Retina (tissue), 1 donor: ENCODE measurements around the gene GRWD1.

ENCODE experiments used
- DNase-seq: peaks from one replicate; pipeline ENCODE4 v3.0.0-alpha.2; 2016

Gene GRWD1

GRCh38 chr19:48445606-48446481 lies at the start of gene GRWD1:
Gene GRWD1, plus strand, starts transcription at chr19:48445983. Its CDS starts 23 bp downstream, at chr19:48446006.
- peak; percentile 98 for DNase-seq

GRCh38 chr19:48396016-48396823 lies 49.6 kb upstream of the GRWD1 start:
- peak; percentile 53 for DNase-seq

- DNase-seq: no peak
Measured at GRCh38 chr19:48396824-48397176, 49.0 kb upstream of the GRWD1 start.

DNA sequence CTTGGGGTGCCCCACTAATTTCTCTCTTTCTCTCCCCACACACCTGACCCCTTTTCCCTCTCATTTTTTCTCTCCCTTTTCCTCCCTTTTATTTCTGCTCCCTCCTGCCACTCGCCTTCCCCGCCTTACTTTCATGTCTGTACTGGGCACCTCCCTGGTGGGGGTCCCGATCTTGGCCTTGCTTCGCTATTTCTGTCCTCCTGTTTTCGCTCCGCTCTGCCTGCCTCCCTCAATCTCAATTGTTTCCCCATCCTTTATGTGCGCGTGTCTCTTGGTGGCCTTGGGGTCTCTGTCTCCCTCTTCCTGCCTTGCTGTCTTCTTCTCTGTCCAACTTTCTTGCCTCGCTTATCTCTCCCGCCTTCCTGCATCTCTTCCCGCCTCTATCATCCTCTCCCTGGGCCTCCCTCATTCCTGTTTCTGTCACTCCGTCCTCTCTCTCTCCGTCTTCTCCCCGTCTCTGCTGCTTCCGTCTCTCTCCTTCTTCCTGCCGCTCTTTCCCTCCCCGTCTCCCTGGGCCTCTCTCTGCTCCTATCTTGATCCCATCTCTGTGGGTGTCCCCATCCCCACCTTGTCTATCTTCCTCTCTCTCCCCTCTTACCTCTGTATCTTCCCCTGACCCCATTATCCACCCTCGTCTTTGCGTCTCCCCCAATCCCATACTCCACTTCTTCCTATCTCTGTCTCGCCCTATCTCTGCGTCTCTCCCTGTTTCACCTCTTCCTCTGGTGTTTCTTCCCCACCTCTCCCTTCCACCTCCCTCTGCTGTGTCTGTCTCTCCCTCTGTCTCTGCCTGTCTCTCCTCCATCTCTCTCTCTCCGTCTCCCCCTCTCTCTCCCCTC lies 48.3 kb upstream of the GRWD1 start:
- no peak for DNase-seq

DNA sequence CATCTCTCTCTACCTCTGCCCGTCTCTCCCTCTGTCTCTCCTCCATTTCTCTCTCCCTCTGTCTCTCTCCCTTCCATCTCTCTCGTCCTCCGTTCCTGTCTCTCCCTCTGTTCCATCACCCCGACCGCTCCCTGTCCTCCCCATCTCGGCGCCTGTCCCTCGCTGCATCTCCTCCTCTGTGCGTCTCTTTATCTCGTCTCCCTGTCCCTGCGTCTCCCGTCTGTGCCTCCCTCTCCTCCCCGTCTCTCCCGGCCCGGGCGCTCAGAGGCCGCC lies 47.7 kb upstream of the GRWD1 start:
- DNase-seq: peak; percentile 27

DNA sequence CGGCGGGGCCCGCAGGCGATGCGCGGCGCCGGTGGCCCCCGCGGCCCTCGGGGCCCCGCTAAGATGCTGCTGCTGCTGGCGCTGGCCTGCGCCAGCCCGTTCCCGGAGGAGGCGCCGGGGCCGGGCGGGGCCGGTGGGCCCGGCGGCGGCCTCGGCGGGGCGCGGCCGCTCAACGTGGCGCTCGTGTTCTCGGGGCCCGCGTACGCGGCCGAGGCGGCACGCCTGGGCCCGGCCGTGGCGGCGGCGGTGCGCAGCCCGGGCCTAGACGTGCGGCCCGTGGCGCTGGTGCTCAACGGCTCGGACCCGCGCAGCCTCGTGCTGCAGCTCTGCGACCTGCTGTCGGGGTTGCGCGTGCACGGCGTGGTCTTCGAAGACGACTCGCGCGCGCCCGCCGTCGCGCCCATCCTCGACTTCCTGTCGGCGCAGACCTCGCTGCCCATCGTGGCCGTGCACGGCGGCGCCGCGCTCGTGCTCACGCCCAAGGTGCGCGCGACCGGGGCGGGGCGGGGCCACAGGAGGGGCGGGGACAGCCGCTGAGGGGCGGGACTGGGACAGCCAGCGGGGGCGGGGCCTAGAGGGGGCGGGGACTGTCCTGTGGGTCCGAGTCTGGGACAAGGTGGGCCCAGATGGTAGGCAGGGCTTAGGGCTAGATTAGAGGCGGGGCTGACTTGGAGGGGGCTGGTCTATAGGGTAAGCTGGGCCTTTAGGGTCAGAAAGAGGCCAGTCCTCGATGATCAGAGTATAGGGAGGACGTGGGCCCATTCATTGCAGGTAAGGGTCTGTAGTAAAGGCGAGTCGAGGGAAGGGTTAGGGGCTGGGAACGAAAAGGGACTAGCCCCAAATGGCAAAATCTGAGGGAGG lies 47.2 kb upstream of the GRWD1 start:
- peak; percentile 60 for DNase-seq

DNA sequence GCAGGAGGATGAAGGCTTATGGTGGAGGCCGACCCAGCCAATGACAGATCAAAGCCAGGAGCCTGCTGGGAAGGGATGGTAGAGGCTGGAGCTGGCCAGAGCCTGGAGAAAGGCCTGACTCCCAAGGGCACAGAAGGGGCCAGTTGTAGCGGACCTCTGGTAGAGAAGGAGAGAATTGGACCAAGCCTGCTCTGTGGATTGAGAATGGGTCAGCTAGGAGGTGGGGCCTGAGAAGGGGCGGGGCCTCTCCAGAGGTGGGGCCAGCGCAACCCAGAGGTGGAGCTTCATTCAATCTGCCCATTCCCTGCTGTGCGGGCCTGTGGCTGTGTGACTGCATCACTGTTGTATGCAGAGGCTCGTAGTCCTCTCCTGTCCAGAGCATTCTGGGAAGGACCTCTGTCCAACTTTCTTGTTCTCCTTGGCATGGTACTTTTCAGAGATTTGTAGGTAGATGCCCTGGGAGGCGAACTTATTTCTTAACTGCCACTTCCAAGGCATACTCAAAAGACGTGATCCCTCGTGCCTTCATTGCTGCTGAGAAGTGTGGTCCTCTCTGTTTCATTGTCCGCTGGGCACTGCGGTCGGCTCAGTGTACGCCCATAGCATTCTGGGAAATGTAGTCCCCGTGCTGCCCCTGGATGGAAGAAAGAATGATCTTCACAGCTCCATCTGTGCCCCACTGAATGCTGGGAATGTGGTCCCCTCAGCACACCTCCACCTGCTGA lies 45.6 kb upstream of the GRWD1 start:
- peak; percentile 54 for DNase-seq

- no peak for DNase-seq
Measured at GRCh38 chr19:48401287-48401686, 44.5 kb upstream of the GRWD1 start.

GRCh38 chr19:48403606-48404005 lies 42.2 kb upstream of the GRWD1 start:
- DNase-seq: peak; percentile 62

- DNase-seq: no peak
Measured at GRCh38 chr19:48405010-48405659, 40.6 kb upstream of the GRWD1 start.

DNA sequence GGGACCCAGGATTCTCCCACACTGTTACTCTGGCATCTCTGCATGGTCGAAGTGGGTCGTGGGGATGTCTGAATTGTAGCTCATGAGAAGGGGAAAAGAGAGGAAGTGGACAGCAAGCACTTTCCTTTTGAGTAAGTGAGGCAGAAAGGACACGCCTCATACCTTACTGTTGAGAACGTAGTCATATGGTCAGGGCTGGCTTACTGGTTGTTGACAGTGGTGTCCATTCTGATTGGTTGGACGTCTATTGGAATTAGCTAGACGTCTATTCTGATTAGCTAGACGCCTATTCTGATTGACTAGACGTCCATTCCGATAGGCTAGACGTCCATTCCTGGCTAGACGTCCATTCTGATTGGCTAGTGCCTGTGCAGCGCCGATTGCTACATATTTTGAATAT lies 39.9 kb upstream of the GRWD1 start:
- DNase-seq: no peak

- peak; percentile 51 for DNase-seq
Measured at GRCh38 chr19:48413879-48414587, 31.8 kb upstream of the GRWD1 start.

GRCh38 chr19:48415395-48415794 lies 30.4 kb upstream of the GRWD1 start:
- no peak for DNase-seq

- DNase-seq: no peak
Measured at GRCh38 chr19:48415806-48416221, 30.0 kb upstream of the GRWD1 start.

DNA sequence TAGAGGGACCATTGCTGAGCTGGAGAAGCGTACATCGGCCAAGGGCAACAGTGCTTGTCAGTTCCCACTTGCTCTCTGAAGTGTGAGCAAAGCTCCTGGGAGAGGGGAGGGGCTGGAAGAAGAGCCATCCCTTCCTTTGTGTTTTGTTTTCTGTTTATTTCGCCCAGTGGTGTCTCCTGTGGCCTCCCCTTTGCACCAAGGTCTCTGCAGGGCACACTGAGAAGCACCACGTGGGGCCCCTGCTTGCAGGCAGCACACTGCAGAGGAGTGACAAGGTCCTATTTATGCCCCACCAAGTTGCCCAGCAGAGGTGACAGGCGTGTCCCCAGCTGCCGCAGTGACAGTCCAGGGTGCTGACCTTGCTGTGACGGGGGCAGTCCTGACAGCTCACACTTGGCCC lies 28.4 kb upstream of the GRWD1 start:
- DNase-seq: peak; percentile 59

GRCh38 chr19:48418317-48419064 lies 27.3 kb upstream of the GRWD1 start:
- no peak for DNase-seq

- DNase-seq: peak; percentile 73
Measured at GRCh38 chr19:48419158-48419920, 26.4 kb upstream of the GRWD1 start.

GRCh38 chr19:48421548-48421947 lies 24.2 kb upstream of the GRWD1 start:
- no peak for DNase-seq

GRCh38 chr19:48424694-48425219 lies 21.0 kb upstream of the GRWD1 start:
- no peak for DNase-seq
